ENCODE measurements around the gene UBALD2.

- TF ChIP-seq, protein P1, sequence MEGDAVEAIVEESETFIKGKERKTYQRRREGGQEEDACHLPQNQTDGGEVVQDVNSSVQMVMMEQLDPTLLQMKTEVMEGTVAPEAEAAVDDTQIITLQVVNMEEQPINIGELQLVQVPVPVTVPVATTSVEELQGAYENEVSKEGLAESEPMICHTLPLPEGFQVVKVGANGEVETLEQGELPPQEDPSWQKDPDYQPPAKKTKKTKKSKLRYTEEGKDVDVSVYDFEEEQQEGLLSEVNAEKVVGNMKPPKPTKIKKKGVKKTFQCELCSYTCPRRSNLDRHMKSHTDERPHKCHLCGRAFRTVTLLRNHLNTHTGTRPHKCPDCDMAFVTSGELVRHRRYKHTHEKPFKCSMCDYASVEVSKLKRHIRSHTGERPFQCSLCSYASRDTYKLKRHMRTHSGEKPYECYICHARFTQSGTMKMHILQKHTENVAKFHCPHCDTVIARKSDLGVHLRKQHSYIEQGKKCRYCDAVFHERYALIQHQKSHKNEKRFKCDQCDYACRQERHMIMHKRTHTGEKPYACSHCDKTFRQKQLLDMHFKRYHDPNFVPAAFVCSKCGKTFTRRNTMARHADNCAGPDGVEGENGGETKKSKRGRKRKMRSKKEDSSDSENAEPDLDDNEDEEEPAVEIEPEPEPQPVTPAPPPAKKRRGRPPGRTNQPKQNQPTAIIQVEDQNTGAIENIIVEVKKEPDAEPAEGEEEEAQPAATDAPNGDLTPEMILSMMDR (IDR thresholded peaks at IDR 0.05; ENCODE audit: borderline replicate concordance, extremely low read depth, low read length, poor library complexity, severe bottlenecking), result no peak
- no peak for TF ChIP-seq EZH2 (IDR thresholded peaks at IDR 0.05; ENCODE audit: borderline replicate concordance, low read depth, low read length, severe bottlenecking)
Observed at GRCh38 chr17:76268015-76268749, 3.0 kb downstream of the UBALD2 start.

All from DND-41 (cell line).